Mucosa of descending colon (tissue), 3 donors: Measurements from ENCODE around the gene IL15RA. TPM values are rescaled to one million over a fixed set of nuclear protein-coding genes. Genes with fewer than 3 reads are reported as not detected.
"Not testable (repeated sequence)": the region's sequence is repeated elsewhere in the genome, so short reads cannot be mapped to it uniquely, and the experiment has no call there.

Source experiments
- ATAC-seq: fragments of 200-7000 bp; cut with Tn5 transposase; one replicate; pipeline ENCODE4 v1.9.1; 2020; ENCODE audit warnings: mild to moderate bottlenecking, moderate library complexity
- DNase-seq, 3 donors: peaks; one replicate each; pipeline ENCODE4 v3.0.0-alpha.2; 2020
- H3K36me3 ChIP-seq: fragments of 200-600 bp; one replicate; pipeline ENCODE4 v1.8.0; 2021; ENCODE audit warnings: low read depth, mild to moderate bottlenecking
- H3K4me1 ChIP-seq: fragments of 200-600 bp; one replicate; pipeline ENCODE4 v1.8.0; 2021; ENCODE audit warnings: low read depth, mild to moderate bottlenecking
- H3K4me3 ChIP-seq: fragments of 200-600 bp; one replicate; pipeline ENCODE4 v1.8.0; 2021; ENCODE audit warnings: mild to moderate bottlenecking
- H3K9me3 ChIP-seq: fragments of 200-600 bp; one replicate; pipeline ENCODE4 v1.8.0; 2021; ENCODE audit warnings: mild to moderate bottlenecking
- CTCF ChIP-seq: fragments of 200-600 bp; IDR thresholded peaks from one replicate; pipeline ENCODE4 v1.8.0; 2022; ENCODE audit warnings: antibody characterized with exemption, mild to moderate bottlenecking
- intact Hi-C, 2 donors: fragments of 100-400 bp; cut with DNase I in 1 of 2; cut with micrococcal nuclease in 1 of 2; formaldehyde crosslinking; loops; one replicate each; pipeline versions ENCODE4 v1.11.0 to v1.11.1; 2022; cut with DNase I, micrococcal nuclease
- total RNA-seq, 3 donors: library from RNA; stranded (reverse); fragmentation: NEBNext Ultra II Directional in 2 of 3; extraction: Animal tissue kit (Norgen Biotek cat#: 25700) in 2 of 3; gene quantifications; one replicate each; pipeline versions ENCODE4 v1.2.1 to v1.2.4, GENCODE V29; 2021 to 2023
- donor health status: DM: no; HTN: no; CAD: no; lungs with moderate emphysema.
- donor health status: DM: no; HTN: no; CAD: no.
- donor health status: DM: no; HTN: yes; CAD: no.

IL15RA gene
- total RNA-seq, 3 donors from 2014 or later, result 19.4 to 26.6 (median 20.6) TPM

GRCh38 chr10:5961405-5962100, 15.8 kb downstream of the IL15RA start:
- intact Hi-C loops, result no loop called here
- DNase-seq (no peak), ATAC-seq (no peak)
- Histone ChIP-seq H3K4me3 (no peak overlapping the region), H3K9me3 (no peaks in the 10 kb centered on the region), H3K4me1 (peaks cover 10% of the 10 kb centered on the region), H3K36me3 (no peaks in the 10 kb centered on the region)
- no peak for TF ChIP-seq CTCF

GRCh38 chr10:5960973-5961275, 16.4 kb downstream of the IL15RA start:
- H3K9me3 ChIP-seq, intact Hi-C loops, H3K36me3 ChIP-seq, ATAC-seq, DNase-seq, H3K4me3 ChIP-seq: not testable (repeated sequence)
- peaks cover 10% of the 10 kb centered on the region for H3K4me1 ChIP-seq

- DNase-seq, result no peak
- H3K36me3 ChIP-seq, result no peaks in the 10 kb centered on the region
- intact Hi-C loops, result no loop called here
Observed at GRCh38 chr10:5960070-5960972, 17.0 kb downstream of the IL15RA start.

GRCh38 chr10:5959581-5960069, 17.7 kb downstream of the IL15RA start:
- no peaks in the 10 kb centered on the region for H3K9me3 ChIP-seq
- ATAC-seq, result no peak
- intact Hi-C loops, result no loop called here
- H3K4me1 ChIP-seq, result no peaks in the 10 kb centered on the region
- no peak overlapping the region for H3K4me3 ChIP-seq
- TF ChIP-seq CTCF, result no peak
- no peaks in the 10 kb centered on the region for H3K36me3 ChIP-seq
- DNase-seq, result no peak

More at GRCh38 chr10:5960070-5960972, 17.0 kb downstream of the IL15RA start:
- Histone ChIP-seq H3K4me3 (no peak overlapping the region), H3K4me1 (peaks cover 6% of the 10 kb centered on the region), H3K9me3 (no peaks in the 10 kb centered on the region)
- TF ChIP-seq CTCF, result no peak
- no peak for ATAC-seq

- no peak for DNase-seq
- no peaks in the 10 kb centered on the region for H3K36me3 ChIP-seq
- TF ChIP-seq CTCF, result no peak
- no peak overlapping the region for H3K4me3 ChIP-seq
- ATAC-seq, result no peak
- no peaks in the 10 kb centered on the region for H3K9me3 ChIP-seq
- intact Hi-C loops, result no loop called here
- no peaks in the 10 kb centered on the region for H3K4me1 ChIP-seq
Observed at GRCh38 chr10:5959142-5959541, 18.2 kb downstream of the IL15RA start.

GRCh38 chr10:5958675-5959074, 18.7 kb downstream of the IL15RA start:
- no peak for ATAC-seq
- TF ChIP-seq CTCF, result no peak
- H3K36me3 ChIP-seq, result no peaks in the 10 kb centered on the region

More at GRCh38 chr10:5958675-5959074, 18.7 kb downstream of the IL15RA start:
- intact Hi-C loops, result no loop called here
- Histone ChIP-seq H3K4me1 (no peaks in the 10 kb centered on the region), H3K9me3 (no peaks in the 10 kb centered on the region), H3K4me3 (no peak overlapping the region)
- DNase-seq, result no peak
